ENCODE results near the gene CCNC.

CCNC gene

GRCh38 chr6:99568103-99568933 is at the start of gene CCNC (continued):
- peak; percentile 72 for TF ChIP-seq WT1 (tag by site-specific recombination; IDR thresholded peaks at IDR 0.05)
- peak; percentile 99 for TF ChIP-seq ZBTB11 (tag by site-specific recombination; conservative IDR thresholded peaks at IDR 0.05; ENCODE audit: low read depth)
- TF ChIP-seq SETDB1 (IDR thresholded peaks at IDR 0.05; ENCODE audit: insufficient read length, low read length): peak; percentile 81
- peak; percentile 91; the same call in 1 of the 2 replicates for TF ChIP-seq KLF16 (tag by site-specific recombination; IDR thresholded peaks at IDR 0.05)
- TF ChIP-seq GFI1B (tag by site-specific recombination; IDR thresholded peaks at IDR 0.05): peak; percentile 98
- TF ChIP-seq ZNF660 (tag by site-specific recombination; IDR thresholded peaks at IDR 0.05): peak; percentile 99
- peak; percentile 93 for TF ChIP-seq KLF8 (tag by site-specific recombination; IDR thresholded peaks at IDR 0.05)
- 0 out of 2 replicates have a peak, but pooled peaks have one; percentile 53 for TF ChIP-seq ZBTB21 (tag by site-specific recombination; IDR thresholded peaks at IDR 0.05)
- TF ChIP-seq ZBTB44 (tag by site-specific recombination; IDR thresholded peaks at IDR 0.05): 0 out of 2 replicates have a peak, but pooled peaks have one; percentile 42
- no peak for TF ChIP-seq BCL11B (tag by site-specific recombination; IDR thresholded peaks at IDR 0.05; ENCODE audit: low read depth)
- TF ChIP-seq ZNF157 (tag by site-specific recombination; IDR thresholded peaks at IDR 0.05): no peak

- CTCF ChIA-PET: interaction anchor here (0.5 to 1.2 kb wide), 4 partner anchors 17 to 97 kb away, joined by 3 to 4 read pairs (median 3); no protein-coding TSS in a partner anchor
- POLR2A ChIA-PET: interaction anchor here (0.5 to 1.4 kb wide), 2 partner anchors 13 to 49 kb away, joined by 5 to 6 read pairs; partner anchors contain the start of gene CCNC
Measured at GRCh38 chr6:99617131-99617530, 48.7 kb upstream of the CCNC start.

More at GRCh38 chr6:99617131-99617530, 48.7 kb upstream of the CCNC start:
- Histone ChIP-seq H3K9me3 (ENCODE audit: control insufficient read depth, insufficient read depth, low read depth, low read length) (no peaks in the 10 kb centered on the region), H3K4me1 (ENCODE audit: control insufficient read depth, insufficient read depth, low read length) (0 out of 2 replicates have a peak, but pooled peaks cover 10% of the 10 kb centered on the region), H3K27ac (ENCODE audit: extremely low read depth, low read depth, low read length) (no peak overlapping the region), H3K4me3 (ENCODE audit: low read depth, low read length) (no peak overlapping the region), H3K36me3 (ENCODE audit: control insufficient read depth in 2 of 2, insufficient read depth in 1 of 2, low read length in 2 of 2) (no peaks in the 10 kb centered on the region)
- TF ChIP-seq ZNF558 (tag by site-specific recombination; IDR thresholded peaks at IDR 0.05) (no peak), OSR2 (tag by site-specific recombination; IDR thresholded peaks at IDR 0.05) (no peak), ZNF2 (tag by site-specific recombination; IDR thresholded peaks at IDR 0.05) (no peak), SP7 (tag by site-specific recombination; IDR thresholded peaks at IDR 0.05) (no peak), ZNF626 (tag by site-specific recombination; IDR thresholded peaks at IDR 0.05) (no peak), ZNF791 (tag by site-specific recombination; IDR thresholded peaks at IDR 0.05) (no peak), ZFHX2 (tag by site-specific recombination; conservative IDR thresholded peaks at IDR 0.05) (no peak), ZNF121 (tag by site-specific recombination; IDR thresholded peaks at IDR 0.05) (peak; percentile 91)
- TF ChIP-seq, protein P1, sequence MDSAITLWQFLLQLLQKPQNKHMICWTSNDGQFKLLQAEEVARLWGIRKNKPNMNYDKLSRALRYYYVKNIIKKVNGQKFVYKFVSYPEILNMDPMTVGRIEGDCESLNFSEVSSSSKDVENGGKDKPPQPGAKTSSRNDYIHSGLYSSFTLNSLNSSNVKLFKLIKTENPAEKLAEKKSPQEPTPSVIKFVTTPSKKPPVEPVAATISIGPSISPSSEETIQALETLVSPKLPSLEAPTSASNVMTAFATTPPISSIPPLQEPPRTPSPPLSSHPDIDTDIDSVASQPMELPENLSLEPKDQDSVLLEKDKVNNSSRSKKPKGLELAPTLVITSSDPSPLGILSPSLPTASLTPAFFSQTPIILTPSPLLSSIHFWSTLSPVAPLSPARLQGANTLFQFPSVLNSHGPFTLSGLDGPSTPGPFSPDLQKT (IDR thresholded peaks at IDR 0.05; ENCODE audit: borderline replicate concordance, low read depth, low read length): no peak

Measured in HEK293 (cell line).